Activated CD4-positive, CD25-positive, alpha-beta regulatory T cell treated with anti-CD3 and anti-CD28 coated beads, Interleukin-2, amount 50 U/mL, for 72 hours (primary cell): Measurements from ENCODE around the gene PPA1.
"Not testable (repeated sequence)": the region's sequence is repeated elsewhere in the genome, so short reads cannot be mapped to it uniquely, and the experiment has no call there.

Experiments used
- DNase-seq: peaks from one replicate; pipeline ENCODE4 v3.0.0; 2021

Gene PPA1

GRCh38 chr10:70201105-70201504 is 32.1 kb downstream of the PPA1 start:
- DNase-seq: no peak

- no peak for DNase-seq
These were observed 34.3 kb downstream of the PPA1 start for GRCh38 chr10:70198696-70199466.

DNA sequence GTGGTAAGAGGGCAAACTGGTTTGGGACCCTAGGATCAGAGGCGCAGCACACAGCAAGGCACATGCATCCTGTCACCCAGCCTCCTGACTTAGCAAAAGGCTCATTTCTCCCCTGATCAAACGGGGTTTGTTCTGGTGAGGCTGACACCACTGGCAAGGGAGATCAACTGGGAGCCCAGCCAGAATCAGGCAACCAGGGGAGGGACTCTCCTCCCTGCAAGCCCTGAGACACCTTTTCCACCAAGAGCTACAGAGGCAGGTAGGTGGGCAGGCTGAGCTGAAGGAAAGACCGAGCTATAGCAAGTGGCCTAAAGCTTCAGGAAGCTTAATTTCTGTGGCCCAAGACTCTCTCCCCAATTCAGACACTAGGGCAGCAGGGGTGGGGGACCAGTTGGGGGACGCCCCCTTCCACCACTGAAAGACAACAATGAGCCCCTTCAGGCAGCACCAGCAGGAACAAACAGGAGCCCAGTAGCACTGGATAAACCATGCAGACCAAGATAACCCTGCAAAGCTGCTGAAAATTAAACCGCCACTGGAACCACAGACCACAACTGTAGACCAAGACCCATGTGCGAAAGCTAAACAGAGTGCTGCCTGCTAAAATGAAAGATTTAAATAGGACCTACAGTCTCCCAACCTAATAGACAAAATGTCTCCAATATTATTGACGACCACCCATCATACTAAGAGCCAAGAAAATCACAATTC is 35.8 kb downstream of the PPA1 start:
- no peak for DNase-seq

- no peak for DNase-seq
These were observed 39.8 kb downstream of the PPA1 start for GRCh38 chr10:70193391-70193844.

GRCh38 chr10:70192326-70192968 is 40.8 kb downstream of the PPA1 start:
- no peak for DNase-seq

- no peak for DNase-seq
These were observed 41.3 kb downstream of the PPA1 start for GRCh38 chr10:70191972-70192305.

- DNase-seq: no peak
These were observed 41.9 kb downstream of the PPA1 start for GRCh38 chr10:70191161-70191971.

DNA sequence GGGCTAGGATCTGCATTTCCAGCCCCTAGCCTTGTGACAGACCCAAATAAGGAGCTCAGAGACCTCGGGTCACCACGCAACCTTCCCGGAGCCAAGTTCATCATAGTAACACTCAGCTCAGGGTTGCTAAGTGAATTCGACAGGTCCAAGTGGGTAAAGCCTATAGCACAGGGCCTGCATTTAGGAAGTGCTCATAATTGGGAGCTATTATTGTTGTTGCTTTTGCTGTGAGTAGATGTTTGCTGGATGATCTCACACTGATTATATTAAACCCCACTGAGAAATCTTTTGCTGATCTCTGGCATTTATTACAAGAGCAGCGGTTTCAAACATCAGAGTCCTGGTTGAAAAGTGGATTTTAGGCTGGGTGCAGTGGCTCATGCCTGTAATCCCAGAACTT is 42.6 kb downstream of the PPA1 start:
- no peak for DNase-seq

- DNase-seq: no peak
These were observed 43.1 kb downstream of the PPA1 start for GRCh38 chr10:70190102-70190501.

- no peak for DNase-seq
These were observed 44.5 kb downstream of the PPA1 start for GRCh38 chr10:70188768-70189167.

DNA sequence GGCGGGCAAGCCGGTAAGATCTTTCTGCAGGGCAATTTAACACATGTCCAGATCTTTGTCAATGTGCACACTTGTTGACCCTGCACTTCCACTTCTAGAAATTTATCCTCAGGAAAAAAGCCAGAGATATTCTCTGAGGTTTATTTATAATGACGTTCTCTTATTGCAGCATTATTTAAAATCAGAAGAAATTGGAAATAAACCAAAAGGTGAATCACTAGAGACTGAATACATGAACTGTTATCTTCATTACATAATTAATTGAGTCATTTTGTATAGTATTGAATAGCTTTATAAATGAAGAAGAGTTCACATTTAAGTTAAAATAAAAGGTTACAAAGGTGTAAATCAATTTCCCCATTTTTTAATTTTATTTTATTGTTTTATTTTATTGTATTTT is 46.7 kb downstream of the PPA1 start:
- no peak for DNase-seq

DNA sequence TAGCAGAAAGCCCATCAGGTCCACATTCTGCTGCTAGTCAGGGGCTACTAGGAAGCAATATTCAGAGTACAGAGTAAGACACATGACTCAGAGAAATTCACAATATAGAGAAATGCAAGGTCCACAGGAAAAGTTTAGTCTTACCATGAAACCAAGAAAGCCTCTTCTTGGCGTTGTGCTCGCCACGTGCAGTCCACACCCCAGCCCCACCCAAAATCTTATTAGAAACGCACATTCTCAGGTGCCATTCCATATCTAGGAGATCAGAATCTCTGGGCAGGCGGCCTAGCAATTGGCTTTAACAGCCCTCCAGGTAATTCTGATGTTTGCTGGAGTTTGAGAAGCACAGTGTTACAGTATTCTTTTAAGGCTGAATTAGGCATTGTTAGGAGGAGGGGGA is 47.1 kb downstream of the PPA1 start:
- no peak for DNase-seq

GRCh38 chr10:70183304-70183703 is 49.9 kb downstream of the PPA1 start:
- DNase-seq: no peak

DNA sequence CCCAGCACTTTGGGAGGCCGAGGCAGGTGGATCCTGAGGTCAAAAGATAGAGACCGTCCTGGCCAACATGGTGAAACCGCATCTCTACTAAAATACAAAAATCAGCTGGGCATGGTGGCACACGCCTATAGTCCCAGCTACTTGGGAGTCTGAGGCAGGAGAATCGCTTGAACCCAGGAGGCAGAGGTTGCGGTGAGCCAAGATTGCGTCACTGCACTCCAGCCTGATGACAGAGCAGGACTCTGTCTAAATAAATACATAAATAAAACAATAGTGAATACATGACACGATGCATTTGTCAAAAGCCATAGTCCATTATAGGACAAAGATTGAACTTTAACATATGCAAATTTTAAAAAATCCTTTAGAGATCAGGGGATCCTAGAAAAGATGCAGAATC is 54.0 kb downstream of the PPA1 start:
- DNase-seq: not testable (repeated sequence)

- no peak for DNase-seq
These were observed 55.0 kb downstream of the PPA1 start for GRCh38 chr10:70178139-70178725.

DNA sequence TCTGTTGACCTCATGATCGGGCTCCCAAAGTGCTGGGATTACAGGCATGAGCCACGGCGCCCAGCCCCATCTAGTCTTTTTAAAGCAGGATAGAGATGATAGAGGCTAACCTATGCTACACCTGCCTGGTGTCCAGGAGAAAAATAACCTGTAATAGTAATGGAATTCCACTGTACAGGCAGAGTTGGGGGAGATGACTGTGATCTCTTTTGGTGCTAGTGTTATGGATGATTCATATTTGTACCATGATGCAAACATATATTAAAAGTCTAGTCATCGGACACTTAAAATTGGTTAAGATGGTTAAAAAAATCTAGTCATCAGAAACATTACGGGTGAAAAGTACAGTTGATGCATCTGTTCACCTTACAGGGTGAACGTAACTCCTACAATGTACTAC is 56.8 kb downstream of the PPA1 start:
- DNase-seq: no peak

- DNase-seq: no peak
These were observed 57.7 kb downstream of the PPA1 start for GRCh38 chr10:70175516-70175915.

GRCh38 chr10:70174058-70174741 is 59.0 kb downstream of the PPA1 start:
- peak; percentile 38 for DNase-seq

DNA sequence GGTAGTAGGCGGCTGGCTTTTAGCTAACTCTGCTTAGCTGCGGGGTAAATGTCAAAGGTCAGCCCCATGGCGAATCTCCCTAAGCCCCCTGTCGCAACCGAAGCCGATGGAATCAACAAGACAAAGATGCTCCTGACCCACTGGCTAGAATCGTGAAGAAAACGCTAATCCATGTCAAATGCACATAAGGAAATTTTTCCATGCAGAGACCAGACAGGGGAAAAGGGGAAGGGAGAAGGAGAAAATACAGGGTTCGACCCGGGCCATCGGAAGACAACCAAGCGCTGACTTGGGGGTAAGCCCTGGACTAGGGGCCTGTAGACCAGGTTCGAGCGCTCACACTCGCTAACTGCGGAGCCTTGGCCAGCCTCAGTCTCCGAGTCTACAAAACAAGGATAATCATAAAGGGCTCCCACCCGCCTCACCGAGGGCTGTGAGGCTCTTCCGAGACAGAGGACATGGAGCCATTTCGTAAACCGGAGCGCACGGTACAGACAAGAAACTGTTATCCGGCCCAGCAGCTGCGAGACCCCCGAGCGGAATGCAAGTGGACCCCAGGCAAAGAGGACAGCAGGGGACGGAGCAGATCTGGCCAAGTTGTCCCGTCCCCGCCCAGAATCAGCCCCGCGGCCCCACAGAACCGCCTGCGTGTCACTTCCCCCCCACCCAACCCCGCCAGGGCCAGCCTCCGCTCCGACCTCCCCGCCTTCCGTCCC is 63.4 kb downstream of the PPA1 start:
- DNase-seq: peak; percentile 31

DNA sequence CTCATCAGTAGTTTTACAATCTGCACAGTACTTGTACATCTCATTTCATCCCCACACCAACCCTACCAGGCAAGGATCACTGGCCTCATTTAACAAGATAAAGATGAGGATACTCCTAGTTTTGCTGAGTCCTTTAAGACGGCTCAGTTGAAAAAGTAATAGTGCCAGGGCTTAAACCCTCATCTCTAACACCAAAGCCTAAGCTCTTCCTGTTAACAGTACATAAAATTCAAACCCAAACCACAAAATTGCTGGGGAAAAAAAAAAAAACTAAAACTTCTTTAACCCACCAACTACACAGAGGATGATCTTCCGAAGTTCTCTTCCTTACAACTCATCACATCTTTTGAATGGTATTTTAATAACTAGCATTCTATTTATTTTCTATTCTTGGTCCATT is 64.2 kb downstream of the PPA1 start:
- no peak for DNase-seq

DNA sequence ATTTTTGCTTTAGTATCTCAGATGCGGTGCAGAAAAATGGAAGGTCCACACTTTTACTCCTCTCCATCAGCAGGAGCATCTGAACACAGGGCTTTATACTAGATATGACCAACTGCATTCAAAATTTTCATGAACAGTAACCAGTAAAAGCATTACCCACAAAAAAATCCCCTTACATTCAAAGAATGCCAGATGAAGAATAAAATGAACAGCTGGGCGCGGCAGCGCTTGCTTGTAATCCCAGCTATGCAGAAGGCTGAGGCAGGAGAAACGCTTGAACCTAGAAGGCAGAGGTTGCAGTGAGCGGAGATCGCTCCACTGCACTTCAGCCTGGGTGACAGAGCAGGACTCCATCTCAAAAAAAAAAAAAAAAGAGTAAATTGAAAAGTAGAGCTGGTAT is 66.0 kb downstream of the PPA1 start:
- no peak for DNase-seq

- DNase-seq: no peak
These were observed 66.8 kb downstream of the PPA1 start for GRCh38 chr10:70166394-70166793.
